Umbilical cord (tissue), 2 donors: ENCODE data around the gene CREB5. TPM values are rescaled to one million over a fixed set of nuclear protein-coding genes. Genes with fewer than 3 reads are reported as not detected.

ENCODE experiments used
- DNase-seq: peaks from one replicate; pipeline ENCODE4 v3.0.0-alpha.2; 2015; ENCODE audit warnings: low spot score
- total RNA-seq: library from RNA; depleted of rRNA; stranded (reverse); fragments of >200 nt; gene quantifications from one replicate; pipeline ENCODE4 v1.2.3, GENCODE V29; 2014; ENCODE audit warnings: low replicate concordance; ENCODE audit not compliant: insufficient read depth

CREB5 gene
- total RNA-seq, 1 donor from 2014 or later, result 17.8 TPM

DNA sequence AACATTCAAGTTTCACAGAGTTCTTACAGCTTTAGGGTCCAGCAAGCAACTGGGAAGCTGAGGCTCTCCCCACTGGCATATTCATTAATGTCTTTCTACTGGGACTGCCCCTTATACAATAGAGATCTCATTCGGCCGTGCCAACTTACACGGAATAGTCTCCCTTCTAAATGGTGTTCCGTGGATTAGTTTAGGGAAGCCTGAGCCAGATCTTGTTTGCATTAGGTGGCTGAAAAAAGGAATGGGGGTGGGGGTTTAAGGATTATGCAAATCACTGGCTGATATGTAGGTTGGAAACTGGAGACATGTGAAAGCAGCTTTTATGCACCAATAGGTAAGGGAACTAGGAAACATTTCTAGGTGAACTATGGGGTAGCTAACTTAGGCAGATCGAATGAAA, 327.5 kb downstream of the CREB5 start:
- DNase-seq, result no peak

DNA sequence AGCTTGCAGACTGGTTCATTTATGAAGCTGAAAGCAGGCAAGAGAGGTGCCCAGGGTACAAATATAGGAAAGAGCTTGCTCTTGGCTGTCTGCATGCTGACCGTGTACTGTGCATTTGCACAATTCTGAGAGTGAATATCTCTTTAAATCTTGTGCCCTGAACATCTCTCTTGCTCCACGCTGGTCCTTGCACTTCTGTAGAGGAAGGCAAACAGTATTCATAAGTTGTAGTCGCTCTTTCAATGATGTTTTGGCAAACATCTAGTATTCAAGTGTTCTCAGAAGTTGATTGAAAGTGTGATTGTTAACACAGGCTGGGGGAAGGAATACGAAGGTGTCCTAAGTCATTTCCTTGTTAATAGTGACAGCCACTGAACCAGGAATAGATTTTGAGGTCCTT, 332.6 kb downstream of the CREB5 start:
- DNase-seq, result no peak

DNA sequence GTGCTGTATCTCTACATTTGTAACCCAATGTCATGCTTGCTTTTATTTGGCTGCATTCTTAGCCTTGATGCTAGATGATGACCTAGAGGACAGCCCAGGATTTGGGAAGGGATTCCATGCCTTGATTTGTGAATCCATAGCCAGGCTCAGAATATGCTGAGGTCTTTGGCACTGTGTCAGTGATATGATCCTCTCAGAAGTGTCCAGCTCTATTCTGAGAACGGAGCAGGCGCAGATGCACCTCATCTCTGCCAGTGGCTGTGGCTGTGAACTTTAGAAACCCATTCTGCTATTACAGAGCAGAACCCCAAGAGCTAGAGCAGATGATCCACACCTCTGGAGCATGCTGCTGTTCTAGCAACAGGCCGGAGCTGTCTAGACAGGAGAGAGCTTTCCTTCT, 333.0 kb downstream of the CREB5 start:
- DNase-seq, result peak; percentile 76

DNA sequence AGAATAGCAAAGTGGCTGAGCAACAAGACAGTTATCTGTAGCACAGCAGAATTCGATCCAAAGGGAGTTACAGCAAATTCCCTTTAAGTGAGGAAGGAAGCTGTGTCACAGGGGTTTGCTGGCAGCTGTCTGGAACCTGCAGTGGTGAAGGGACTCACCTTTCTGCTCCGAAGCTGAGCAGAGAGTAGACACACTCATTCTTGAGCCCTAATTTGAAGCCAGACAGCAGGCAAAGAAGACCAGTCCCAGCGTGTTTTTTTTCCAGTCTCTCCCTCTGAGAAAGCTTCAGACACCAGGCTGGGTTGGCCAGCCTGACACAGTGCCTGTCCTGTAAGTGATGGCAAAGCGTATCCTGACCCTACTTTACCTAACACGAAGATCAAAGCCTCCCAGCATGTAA, 335.1 kb downstream of the CREB5 start:
- no peak for DNase-seq

DNA sequence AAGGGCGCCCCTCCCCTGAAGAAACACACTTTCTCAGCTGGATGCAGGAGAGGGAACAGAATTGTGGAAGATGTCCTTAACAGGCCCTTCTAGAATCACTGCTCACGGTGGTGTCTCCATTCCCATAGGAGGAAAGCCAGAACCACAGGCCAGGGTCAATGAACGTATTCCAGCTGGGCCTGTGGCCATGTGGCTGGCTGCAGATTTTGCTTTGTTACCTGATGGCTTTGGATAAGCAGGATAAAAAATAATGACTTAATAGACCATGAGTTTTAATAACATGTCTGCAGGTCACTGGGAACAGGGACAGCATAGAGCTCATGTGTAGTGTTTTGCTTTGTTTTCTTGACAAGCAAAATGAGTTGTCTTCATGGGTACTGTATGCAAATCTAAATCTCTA, 335.5 kb downstream of the CREB5 start:
- no peak for DNase-seq

DNA sequence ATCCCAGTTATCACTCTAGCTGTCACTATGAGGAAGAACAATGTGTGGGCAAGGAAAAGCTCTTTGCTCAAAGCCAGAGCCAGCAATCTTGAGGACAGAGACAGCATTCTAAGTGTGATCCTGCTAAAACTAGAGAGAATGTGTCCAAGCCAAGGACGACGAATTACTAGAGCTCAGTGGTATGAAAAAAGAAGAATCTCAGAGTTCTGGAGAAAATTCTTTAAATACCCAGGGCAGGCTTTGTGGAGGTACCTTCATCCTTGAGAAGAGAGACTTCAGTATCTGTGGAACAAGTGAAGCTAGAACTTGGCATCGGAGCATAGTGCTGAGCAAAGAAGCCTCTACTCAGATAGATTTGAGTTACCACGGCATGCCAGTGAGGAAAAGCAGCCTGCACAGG, 336.0 kb downstream of the CREB5 start:
- no peak for DNase-seq

DNA sequence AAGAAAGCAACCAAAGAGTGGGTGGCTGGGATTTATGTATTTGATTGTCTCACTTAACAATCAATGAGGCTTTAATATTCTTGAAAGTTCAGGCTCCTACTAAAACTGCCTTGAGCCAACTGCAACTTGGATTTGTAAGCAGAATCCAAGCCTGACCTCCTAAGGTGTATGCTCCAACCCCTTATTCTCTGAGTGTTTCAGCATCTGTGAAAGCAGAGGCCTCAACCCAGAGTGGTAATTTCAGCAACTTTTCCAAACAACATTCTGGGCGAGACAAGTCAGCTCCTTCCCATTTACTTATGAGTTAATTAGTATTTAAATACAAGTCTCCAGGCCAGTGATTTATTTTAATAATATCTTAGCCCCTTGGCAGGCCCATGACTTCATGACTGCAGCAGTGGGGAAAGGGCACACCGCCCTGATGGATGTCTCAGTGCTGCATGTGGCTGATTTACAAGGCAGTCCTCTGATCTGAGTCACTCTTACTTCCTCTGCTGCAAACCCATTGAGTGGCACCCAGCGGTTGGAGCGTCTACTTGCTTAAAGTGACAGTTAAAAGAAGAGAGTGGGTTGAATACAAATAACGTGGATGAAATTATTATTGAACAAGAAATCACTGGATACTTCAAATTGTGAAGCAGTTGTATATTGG, 336.7 kb downstream of the CREB5 start:
- no peak for DNase-seq

DNA sequence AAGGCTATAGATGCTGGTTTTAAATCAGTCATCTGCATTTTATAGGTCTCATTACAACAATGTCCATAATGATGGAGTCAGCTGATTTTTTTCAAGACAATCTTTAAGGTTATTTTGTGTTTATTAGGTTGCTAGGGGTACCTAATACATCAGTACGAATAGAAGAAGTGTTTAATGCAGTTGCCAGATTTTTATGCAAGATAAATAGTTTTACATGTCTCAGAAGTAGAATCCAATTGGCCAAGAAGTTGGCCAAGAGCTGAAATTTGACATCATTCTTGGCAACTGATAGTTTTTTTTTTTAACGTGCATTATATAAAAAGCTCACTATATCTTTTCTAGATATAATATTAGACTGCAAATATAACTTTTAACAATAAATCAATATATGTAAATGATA, 337.3 kb downstream of the CREB5 start:
- DNase-seq, result no peak

DNA sequence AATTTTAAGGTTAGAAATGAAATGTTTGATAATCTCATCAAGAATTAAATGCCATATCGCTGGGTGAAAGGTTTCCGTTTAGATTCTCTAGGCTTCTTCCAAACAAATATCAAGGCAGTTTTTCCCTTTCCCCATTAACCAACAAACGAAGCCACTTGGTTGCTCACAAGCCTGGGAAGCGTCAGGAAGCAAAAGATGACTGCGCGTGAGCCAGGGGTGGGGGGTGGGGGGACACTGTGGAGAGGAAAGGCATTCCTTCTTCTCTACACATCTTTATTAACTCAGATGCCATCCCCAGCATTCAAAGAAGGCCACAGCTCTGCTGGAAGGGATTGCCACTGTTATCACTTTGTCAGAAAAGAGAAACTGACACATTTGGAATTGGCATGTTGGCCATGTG, 338.7 kb downstream of the CREB5 start:
- DNase-seq, result no peak

DNA sequence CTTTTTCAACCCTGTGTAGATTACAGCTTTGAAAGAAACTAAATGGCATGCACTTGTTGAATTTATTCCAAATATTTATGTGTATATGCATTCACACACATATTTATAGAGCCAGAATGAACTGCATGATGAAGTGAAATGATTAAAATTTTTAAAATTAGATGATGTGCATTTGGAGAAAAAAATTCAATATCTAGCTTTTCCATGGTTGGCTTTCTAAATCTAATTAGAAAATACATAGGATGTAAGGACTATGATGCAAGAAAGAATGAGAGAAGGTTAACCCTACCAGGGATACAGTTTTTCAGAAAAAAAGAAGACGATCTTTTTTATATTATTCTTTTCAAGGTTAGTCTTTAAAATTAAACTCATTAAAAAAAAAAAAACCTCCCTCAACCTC, 341.3 kb downstream of the CREB5 start:
- no peak for DNase-seq

DNA sequence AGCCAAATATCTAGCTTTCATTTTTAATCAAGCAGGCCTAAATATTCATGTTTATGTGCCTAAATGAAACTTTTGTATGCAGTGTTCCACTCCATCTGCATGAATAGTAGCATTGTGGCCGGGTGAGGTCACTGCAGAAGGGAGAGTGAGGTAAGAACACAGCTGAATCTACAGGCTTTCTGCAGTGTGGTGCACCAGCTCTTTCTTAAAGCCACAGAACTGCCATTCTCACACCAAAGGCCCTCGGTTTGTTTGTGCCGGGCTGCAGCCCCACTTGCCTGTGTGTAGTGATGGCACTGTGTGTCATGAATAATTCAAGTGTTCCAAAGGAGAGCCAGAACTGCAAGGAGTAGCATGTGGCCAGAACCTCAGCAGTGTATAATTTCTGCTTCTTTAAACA, 341.7 kb downstream of the CREB5 start:
- DNase-seq, result no peak

DNA sequence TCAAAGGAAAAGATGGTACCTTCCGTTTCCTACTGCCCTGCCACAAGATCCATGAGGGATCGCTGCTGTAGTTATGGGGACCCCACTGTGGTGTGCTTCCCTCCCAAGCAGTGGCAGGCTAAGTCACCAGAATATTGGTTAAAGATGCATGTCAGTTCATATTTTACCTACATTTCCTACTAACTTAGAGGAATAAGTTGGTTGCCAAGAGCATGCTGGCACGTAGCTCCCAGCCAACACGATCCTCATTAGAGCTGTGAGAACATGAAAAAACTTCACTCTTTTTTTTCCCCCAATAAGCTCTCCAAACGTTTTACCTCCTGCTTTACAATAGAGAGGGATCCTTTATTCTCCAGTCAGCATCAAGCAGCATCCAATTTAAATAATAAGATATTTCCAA, 342.1 kb downstream of the CREB5 start:
- DNase-seq, result no peak

DNA sequence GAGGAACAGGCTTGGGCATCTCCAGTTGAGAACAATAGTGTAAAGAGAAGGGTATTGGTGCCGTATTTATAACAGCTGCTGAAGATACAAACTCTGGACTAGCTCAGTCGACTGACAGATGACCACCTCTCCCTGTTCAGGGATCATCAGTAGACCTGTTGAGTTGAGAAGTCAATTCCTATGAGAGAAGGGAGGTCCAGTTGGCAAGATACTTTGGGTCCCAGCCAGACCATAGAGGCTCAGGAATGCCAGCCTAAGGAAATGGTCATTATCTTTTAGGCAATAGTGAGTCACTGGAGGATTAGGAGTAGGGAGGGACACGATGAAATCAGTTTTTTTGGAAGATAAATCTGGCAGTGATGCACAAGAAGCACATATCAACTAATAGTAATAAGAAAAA, 342.9 kb downstream of the CREB5 start:
- peak; percentile 73 for DNase-seq

DNA sequence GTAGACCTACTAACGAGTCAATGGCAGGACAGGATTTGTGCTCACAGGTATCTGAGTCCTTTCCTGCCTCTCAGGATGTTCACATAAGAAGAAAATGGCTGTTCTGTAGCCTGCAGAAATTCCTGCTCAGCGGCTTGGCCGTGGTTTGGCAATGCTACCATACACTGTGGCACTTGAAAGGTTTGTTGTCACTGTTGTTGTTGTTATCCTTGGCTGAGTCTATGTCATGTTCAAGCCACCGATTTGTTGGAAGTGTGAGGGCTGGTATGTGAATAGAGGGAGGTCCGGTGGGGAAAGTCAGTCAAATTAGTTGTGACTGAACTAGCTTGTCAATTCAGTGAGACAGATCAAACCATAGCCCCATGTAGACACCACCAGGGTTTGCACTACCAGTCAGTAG, 345.9 kb downstream of the CREB5 start:
- no peak for DNase-seq

DNA sequence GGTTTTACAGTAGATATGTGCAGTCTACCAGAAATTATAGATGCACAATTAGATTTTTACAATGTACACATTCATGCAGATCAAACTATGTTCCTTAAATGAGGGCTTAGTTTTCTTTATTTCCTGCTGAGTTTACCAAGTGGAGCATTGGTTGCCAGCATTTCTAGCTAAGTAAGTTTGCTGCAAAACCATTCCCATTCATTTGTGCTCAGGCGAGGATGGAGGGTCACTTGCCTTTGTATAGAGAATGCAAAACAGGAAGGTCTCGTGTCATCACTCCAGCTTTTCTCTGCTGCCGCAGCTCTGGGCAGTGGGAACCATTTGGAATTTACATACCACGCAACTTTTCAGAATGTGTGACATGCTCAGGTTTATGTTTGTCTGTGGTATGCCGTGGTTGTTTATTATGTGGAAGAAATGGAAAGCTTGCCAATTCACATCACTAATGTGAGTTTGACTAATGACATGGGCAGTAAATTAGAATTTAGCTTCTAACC, 347.2 kb downstream of the CREB5 start:
- DNase-seq, result no peak

DNA sequence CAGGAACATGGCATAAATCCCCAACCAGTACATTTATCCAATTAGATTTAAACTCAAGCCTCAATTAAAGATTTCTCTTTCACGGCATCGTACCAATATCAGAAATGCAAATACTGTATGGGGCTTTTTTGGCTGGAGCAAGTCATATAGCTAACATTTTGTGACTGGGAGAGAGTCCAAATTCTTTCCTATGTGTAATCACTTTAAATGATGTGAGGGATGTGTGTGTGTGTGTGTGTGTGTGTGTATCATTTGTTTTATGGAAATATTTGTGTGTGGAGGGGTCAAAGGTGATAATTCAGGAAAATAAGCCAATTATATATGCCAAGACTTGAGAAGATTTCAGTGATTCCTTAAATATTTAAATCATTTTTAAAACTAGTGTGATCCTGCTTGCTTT, 349.2 kb downstream of the CREB5 start:
- DNase-seq, result no peak

DNA sequence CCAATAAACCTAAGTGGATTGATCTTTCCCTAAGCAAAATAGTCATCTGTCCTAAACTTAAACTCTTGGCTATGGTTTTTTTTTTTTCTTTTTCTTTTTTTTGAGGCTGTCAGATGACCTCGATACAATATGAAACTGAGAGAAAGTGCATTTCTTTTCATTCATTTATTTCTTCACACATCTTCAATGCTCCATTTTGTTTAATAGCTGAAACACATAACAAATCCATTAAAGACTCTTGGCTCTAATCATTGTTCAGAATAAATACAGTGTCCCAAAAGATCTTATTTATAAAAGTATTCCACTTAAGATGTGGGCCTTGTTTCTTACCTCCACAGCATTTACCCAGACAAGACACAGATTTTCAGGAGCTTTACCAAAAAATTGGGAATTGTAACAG, 350.3 kb downstream of the CREB5 start:
- no peak for DNase-seq

DNA sequence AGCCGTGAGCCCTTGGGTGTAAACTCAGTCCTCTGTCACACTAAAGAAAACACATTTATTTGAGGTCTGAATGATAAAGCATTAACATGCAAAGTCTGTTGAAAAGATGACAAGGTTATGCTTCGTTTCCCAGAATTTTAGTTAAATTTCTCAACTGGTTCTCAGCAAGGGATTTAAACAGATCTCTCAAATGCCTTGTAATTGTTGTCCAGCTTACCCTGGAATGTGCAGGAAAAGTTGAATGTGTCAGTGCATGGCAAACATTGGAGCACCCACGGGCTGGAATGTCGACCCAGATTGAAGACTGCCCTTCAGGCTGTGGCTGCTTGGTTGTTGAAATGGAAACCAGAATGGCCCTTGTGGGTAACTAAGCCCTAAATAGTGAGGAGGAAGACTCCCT, 354.0 kb downstream of the CREB5 start:
- DNase-seq, result no peak

DNA sequence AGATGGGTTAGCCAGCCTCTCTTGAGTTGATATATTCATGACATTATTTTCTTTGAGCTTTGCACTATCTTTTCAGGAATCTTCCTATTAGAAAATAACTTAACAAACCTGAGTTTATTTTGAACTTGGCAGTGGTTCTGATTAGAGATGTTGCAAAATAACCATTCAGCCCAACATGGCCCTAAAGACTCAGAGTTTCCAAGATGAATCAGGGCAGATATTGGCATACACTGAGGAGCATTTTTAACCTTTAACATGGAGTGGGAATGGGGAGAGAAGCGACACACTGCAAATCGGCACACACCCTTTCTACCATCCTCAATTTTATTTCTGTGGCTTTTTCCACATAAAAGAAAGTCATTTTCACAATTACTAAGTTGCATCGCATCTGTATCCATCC, 355.0 kb downstream of the CREB5 start:
- no peak for DNase-seq

DNA sequence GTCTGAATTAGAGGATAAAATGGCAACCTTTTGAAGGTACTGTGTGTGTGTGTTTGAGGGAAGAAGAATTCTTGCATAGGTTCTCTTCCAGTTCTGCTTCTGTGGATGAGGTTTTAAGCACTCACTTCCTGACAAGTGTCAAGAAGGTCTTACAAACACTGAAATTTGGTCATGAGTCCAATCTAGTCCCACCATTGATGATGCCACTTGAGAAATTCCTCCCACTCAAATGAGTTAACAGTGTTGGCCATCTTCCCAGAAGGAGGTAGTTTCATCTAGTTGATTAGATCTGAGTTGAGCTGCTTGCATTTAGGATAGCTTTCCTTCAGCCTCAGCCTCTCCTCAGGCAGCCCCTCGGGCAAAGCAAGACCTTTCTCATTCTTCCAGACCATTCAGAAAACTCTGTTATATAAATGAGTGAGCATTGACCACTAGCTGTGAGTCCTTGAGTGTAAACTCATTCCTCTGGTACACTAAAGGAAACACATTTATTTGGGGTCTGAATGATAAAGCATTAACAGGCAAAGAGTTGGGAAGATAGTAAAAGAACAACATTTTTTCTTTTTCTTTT, 356.3 kb downstream of the CREB5 start:
- no peak for DNase-seq

DNA sequence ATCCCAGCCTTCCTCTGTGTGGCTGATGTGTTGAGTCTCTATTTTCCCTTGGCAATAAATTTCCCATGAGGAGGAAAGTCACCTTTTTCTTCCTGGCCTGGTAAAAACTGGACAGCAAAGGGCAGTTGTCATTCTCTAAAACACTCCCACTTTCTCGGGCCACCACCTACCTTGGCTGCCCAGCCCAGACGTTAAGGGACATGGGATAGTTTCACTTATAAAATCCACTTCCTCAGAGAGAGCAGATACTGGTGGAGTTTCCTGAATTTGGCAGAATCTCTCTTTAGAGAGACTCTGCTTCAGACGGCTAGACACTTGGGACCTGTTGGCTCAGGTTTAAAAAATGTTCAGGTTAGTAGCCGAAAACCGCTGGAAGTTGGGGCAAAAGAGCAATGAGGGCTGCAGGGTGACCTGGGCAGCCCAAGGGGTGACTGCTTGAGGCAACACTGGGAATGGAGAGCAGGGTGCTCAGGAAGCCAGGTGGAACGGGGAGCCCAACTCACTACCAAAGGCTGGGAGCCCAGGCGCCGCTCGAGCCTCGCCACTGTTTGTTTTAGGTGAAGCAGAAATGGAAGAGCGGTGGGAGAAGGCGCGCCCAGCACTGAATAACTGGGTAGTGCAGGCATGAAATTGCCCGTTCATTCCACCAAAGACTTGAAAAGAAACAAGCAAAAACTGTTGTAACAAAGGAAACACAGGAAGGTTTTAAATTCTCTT, 359.7 kb downstream of the CREB5 start:
- DNase-seq, result no peak

DNA sequence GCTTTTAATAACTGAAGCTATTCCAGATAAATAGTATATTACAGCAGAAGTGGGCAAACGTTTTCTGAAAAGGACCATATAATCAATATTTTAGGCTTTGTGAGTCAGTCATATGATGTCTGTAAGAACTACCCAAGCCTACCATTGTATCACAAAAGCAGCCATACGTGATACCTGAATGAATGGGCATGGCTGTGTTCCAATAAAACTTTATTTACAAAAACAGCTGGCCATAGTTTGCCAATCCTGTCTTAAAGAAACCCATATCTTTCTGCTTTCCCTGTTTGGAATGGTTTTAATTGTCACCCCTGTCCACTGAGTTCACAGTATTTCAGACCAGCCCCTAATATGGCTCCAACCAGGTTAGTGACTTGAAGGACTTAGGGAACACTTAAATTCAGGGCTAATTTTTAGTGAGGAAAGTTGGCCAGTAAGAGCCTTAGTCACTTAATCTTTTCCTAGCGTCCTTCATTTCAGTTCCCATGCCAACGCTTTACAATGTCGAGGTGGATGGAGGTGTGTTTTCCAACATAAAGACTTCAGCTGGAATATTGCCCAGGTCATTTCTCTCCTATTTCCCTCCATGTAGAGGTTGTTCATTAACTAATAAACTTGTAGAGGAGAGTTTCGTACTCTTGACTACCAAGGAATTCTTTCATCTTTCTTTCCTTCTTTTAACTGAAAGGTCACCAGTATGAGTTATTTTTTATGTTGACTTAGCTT, 361.3 kb downstream of the CREB5 start:
- no peak for DNase-seq
